Measurements from ENCODE around the gene RHOF.
A peak's percentile ranks its signal among the peaks of the same experiment; 100 is the strongest.

The RHOF gene

GRCh38 chr12:121804417-121805111 is 11.1 kb upstream of the RHOF start:
- DNase-seq = no peak

GRCh38 chr12:121803861-121804416 is 10.5 kb upstream of the RHOF start, which contains the start of gene SETD1B:
Gene SETD1B (plus strand): TSS chr12:121804009. CDS start chr12:121804738, 729 bp downstream.
- peak; percentile 59 for DNase-seq

GRCh38 chr12:121802843-121803698 is 9.6 kb upstream of the RHOF start:
- peak; percentile 98 for DNase-seq

- DNase-seq = peak; percentile 93
Measured at GRCh38 chr12:121802485-121802842, 9.0 kb upstream of the RHOF start.

- DNase-seq = peak; percentile 54
Measured at GRCh38 chr12:121801595-121802484, 8.4 kb upstream of the RHOF start.

- peak; percentile 63 for DNase-seq
Measured at GRCh38 chr12:121800694-121801594, 7.5 kb upstream of the RHOF start.

GRCh38 chr12:121799842-121800693 is 6.6 kb upstream of the RHOF start:
- peak; percentile 67 for DNase-seq

GRCh38 chr12:121799156-121799841 is 5.8 kb upstream of the RHOF start:
- peak; percentile 72 for DNase-seq

- DNase-seq = no peak
Measured at GRCh38 chr12:121798787-121799155, 5.3 kb upstream of the RHOF start.

- DNase-seq = peak; percentile 73
Measured at GRCh38 chr12:121797937-121798786, 4.7 kb upstream of the RHOF start.

GRCh38 chr12:121796855-121797751 is 3.6 kb upstream of the RHOF start:
- DNase-seq = peak; percentile 44

- peak; percentile 66 for DNase-seq
Measured at GRCh38 chr12:121795034-121795968, 1.8 kb upstream of the RHOF start.

- DNase-seq = peak; percentile 65
Measured at GRCh38 chr12:121794534-121795033, 1.1 kb upstream of the RHOF start.

- peak; percentile 88 for DNase-seq
Measured at GRCh38 chr12:121793838-121794533, 498 bp upstream of the RHOF start.

- DNase-seq = no peak
Measured at GRCh38 chr12:121792607-121793439, 665 bp downstream of the RHOF start.

All from NCI-H2171 treated with DMSO at 0.1 percent for 48 hours (cell line).